Breast epithelium (tissue), 4 donors: ENCODE results near the gene GDAP1L1. TPM values are rescaled to one million over a fixed set of nuclear protein-coding genes. Genes with fewer than 3 reads are reported as not detected.

Source experiments
- DNase-seq, 2 donors: peaks; one replicate each; pipeline ENCODE4 v3.0.0-alpha.2; 2019; ENCODE audit warnings: low spot score in 2 of 2
- H3K27ac ChIP-seq, 2 donors: fragments of 200-600 bp; sonication (generic) in 1 of 2; one replicate each; pipeline ENCODE4 v1.5.1; 2016 to 2019; ENCODE audit warnings: mild to moderate bottlenecking in 1 of 2
- H3K27me3 ChIP-seq, 2 donors: fragments of 200-600 bp; sonication (generic) in 1 of 2; one replicate each; pipeline versions ENCODE4 v1.5.1 to v1.6.0; 2017 to 2019; ENCODE audit warnings: control low read depth in 1 of 2, mild to moderate bottlenecking in 1 of 2
- H3K36me3 ChIP-seq: fragments of 200-600 bp; one replicate; pipeline ENCODE4 v1.5.1; 2019
- H3K4me1 ChIP-seq, 2 donors: fragments of 200-600 bp; sonication (generic); one replicate each; pipeline ENCODE4 v1.5.1; 2016 to 2019; ENCODE audit warnings: control low read depth in 1 of 2
- H3K4me3 ChIP-seq, 3 donors: fragments of 200-600 bp; sonication (generic); 1 replicate in 2 of 3; 2 replicates in 1 of 3; pipeline ENCODE4 v1.5.1; 2016 to 2019; ENCODE audit warnings: mild to moderate bottlenecking in 3 of 3, moderate library complexity in 2 of 3
- H3K9me3 ChIP-seq, 2 donors: fragments of 200-600 bp; sonication (generic) in 1 of 2; one replicate each; pipeline ENCODE4 v1.5.1; 2016 to 2019; ENCODE audit warnings: control low read depth in 1 of 2
- CTCF ChIP-seq, 3 donors: fragments of 450-650 bp; IDR thresholded peaks; one replicate each; pipeline ENCODE4 v1.5.1; 2016 to 2017; ENCODE audit warnings: antibody characterized with exemption in 3 of 3, mild to moderate bottlenecking in 3 of 3, moderate library complexity in 3 of 3
- POLR2A ChIP-seq: fragments of 450-650 bp; IDR thresholded peaks from one replicate; pipeline ENCODE4 v1.6.1; 2016; ENCODE audit warnings: antibody characterized with exemption, mild to moderate bottlenecking, moderate library complexity
- POLR2AphosphoS5 ChIP-seq, 3 donors: sonication (generic); formaldehyde crosslinking; IDR thresholded peaks; one replicate each; pipeline ENCODE4 v1.6.1; 2017; ENCODE audit warnings: antibody characterized with exemption in 3 of 3
- intact Hi-C: fragments of 100-400 bp; cut with DNase I; formaldehyde crosslinking; loops from one replicate; pipeline ENCODE4 v1.15.1; 2023; ENCODE audit warnings: low total_unique reads
- total RNA-seq, 3 donors: library from RNA; depleted of rRNA; stranded (reverse); fragments of >200 nt; gene quantifications; one replicate each; pipeline ENCODE4 v1.1.0, GENCODE V29; 2016

Gene GDAP1L1
- total RNA-seq, 3 donors from 2014 or later: not detected

DNA sequence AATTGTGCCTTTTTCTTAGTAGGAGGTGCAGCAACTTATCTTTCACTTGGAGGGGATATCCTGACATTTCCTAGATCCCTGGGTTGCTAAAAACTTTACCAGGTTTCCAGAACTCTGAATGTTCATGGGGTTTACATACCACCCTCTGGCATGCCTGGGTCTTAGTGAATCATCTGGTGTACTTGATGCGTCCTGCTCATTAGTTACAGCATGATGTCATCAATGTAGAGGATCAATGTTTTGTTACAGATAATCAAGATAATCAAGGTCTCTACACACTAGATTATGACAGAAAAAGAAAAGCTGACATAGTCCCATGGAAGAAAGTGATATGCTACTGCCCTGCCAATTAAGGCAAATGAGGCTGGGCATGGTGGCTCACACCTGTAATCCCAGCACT is 36.9 kb downstream of the GDAP1L1 start:
- H3K36me3 ChIP-seq: no peaks in the 10 kb centered on the region
- no peak for DNase-seq
- peaks cover 0 to 6% of the 10 kb centered on the region in 2 donors for H3K9me3 ChIP-seq
- H3K4me3 ChIP-seq: no peak overlapping the region
- no peaks in the 10 kb centered on the region for H3K27me3 ChIP-seq
- no peaks in the 10 kb centered on the region for H3K4me1 ChIP-seq
- TF ChIP-seq POLR2AphosphoS5 (IDR thresholded peaks at IDR 0.05) (no peak), CTCF (IDR thresholded peaks at IDR 0.05) (no peak), POLR2A (no peak)
- intact Hi-C loops: loop anchor here (10.0 kb wide), 1 partner anchor 1069 kb away; no protein-coding TSS in a partner anchor
- no peak overlapping the region for H3K27ac ChIP-seq

DNA sequence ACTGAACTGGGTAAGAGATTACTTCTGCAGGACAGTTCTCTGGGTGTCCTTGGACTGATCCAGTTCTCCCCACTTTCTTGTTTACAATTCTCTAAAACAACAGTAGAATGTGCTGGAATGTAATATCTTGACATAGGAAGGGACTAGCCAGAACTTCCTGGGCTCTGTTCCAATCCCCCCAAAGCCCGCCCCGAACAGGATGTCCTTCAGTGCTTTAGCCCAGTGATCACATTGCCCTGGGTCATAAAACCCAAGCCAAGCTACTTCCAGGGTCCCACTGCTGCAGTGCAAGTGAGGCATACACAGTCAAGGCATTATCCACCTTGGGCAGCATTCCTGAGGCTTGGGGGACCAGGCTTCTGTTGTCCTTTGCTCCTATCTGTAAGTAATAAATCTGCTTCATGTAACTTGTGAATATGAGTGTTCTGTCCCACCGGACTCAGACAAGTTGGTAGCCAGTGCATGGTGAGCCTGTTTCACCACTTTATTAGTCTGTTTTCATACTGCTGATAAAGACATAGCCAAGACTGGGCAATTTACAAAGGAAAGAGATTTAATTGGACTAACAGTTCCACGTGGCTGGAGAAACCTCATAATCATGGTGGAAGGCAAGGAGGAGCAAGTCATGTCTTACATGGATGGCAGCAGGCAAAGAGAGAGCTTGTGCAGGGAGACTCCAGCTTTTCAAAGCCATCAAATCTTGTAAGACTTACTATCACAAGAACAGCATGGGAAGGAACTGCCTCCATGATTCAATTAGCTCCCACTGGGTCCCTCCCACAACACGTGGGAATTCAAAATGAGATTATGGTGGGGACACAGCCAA is 40.4 kb downstream of the GDAP1L1 start:
- Histone ChIP-seq H3K4me3 (no peak overlapping the region), H3K27ac (no peak overlapping the region), H3K4me1 (no peaks in the 10 kb centered on the region), H3K27me3 (no peaks in the 10 kb centered on the region), H3K36me3 (no peaks in the 10 kb centered on the region), H3K9me3 (peaks cover 0 to 6% of the 10 kb centered on the region in 2 donors)
- no peak for DNase-seq
- TF ChIP-seq POLR2AphosphoS5 (IDR thresholded peaks at IDR 0.05) (no peak), POLR2A (no peak), CTCF (IDR thresholded peaks at IDR 0.05) (no peak)
- intact Hi-C loops: loop anchor here (10.0 kb wide), 1 partner anchor 1073 kb away; no protein-coding TSS in a partner anchor

DNA sequence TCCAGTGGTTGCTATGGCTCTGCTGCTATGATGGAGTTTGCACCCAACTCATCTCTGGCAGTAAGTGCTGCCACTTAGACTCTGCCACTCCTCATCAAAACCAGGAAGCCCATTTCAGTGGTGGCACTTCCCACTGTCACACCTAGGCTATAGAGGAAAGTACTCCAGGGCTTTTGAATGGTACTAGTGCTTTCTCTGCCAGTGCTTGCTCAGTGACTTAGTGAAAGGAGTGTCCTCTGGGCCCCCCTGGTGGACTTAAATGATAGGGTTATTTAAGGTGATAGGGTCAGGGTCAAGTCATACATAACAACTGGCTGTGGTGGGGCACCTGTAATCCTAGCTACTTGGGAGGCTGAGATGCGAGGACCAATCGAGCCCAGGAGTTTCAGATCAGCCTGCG is 41.1 kb downstream of the GDAP1L1 start:
- Histone ChIP-seq H3K36me3 (no peaks in the 10 kb centered on the region), H3K4me3 (no peak overlapping the region), H3K27ac (no peak overlapping the region), H3K9me3 (peaks cover 0 to 6% of the 10 kb centered on the region in 2 donors), H3K27me3 (no peaks in the 10 kb centered on the region), H3K4me1 (no peaks in the 10 kb centered on the region)
- intact Hi-C loops: loop anchor here (10.0 kb wide), 1 partner anchor 1073 kb away; no protein-coding TSS in a partner anchor
- TF ChIP-seq POLR2A: no peak
- no peak for DNase-seq

GRCh38 chr20:44291754-44292153 is 44.6 kb downstream of the GDAP1L1 start:
- no peaks in the 10 kb centered on the region for H3K36me3 ChIP-seq
- H3K27me3 ChIP-seq: no peaks in the 10 kb centered on the region
- H3K4me1 ChIP-seq: no peaks in the 10 kb centered on the region
- TF ChIP-seq POLR2AphosphoS5 (IDR thresholded peaks at IDR 0.05): no peak
- TF ChIP-seq POLR2A: no peak
- TF ChIP-seq CTCF (IDR thresholded peaks at IDR 0.05): no peak
- intact Hi-C loops: no loop called here
- H3K27ac ChIP-seq: no peak overlapping the region
- no peak overlapping the region for H3K4me3 ChIP-seq
- peaks cover 0 to 6% of the 10 kb centered on the region in 2 donors for H3K9me3 ChIP-seq
- DNase-seq: no peak

GRCh38 chr20:44296011-44296410 is 48.9 kb downstream of the GDAP1L1 start:
- no peaks in the 10 kb centered on the region for H3K9me3 ChIP-seq
- H3K36me3 ChIP-seq: no peaks in the 10 kb centered on the region
- no peaks in the 10 kb centered on the region for H3K4me1 ChIP-seq
- no peak for TF ChIP-seq POLR2A
- TF ChIP-seq POLR2AphosphoS5 (IDR thresholded peaks at IDR 0.05): no peak
- TF ChIP-seq CTCF (IDR thresholded peaks at IDR 0.05): no peak
- H3K27ac ChIP-seq: no peak overlapping the region
- intact Hi-C loops: no loop called here
- H3K27me3 ChIP-seq: no peaks in the 10 kb centered on the region
- DNase-seq: no peak
- H3K4me3 ChIP-seq: no peak overlapping the region
